Neuronal stem cell (in vitro differentiated cells): ENCODE data around the gene PTPRG.

ENCODE experiments used
- DNase-seq: peaks from one replicate; pipeline ENCODE4 v3.0.0-alpha.2; 2013; ENCODE audit warnings: low spot score
- H2AFZ ChIP-seq: one replicate; pipeline ENCODE4 v1.6.1; 2013; ENCODE audit warnings: mild to moderate bottlenecking, low read length, inconsistent platforms
- H2AK5ac ChIP-seq: 2 replicates; pipeline ENCODE4 v1.6.1; 2013; ENCODE audit warnings: low read depth, mild to moderate bottlenecking, inconsistent platforms, low read length, moderate library complexity, mixed read lengths
- H2BK120ac ChIP-seq: 2 replicates; pipeline ENCODE4 v1.6.1; 2013; ENCODE audit warnings: low read depth, mild to moderate bottlenecking, inconsistent platforms, low read length, moderate library complexity, mixed read lengths
- H2BK12ac ChIP-seq: one replicate; pipeline ENCODE4 v1.6.1; 2013; ENCODE audit warnings: low read length, inconsistent platforms
- H2BK15ac ChIP-seq: 2 replicates; pipeline ENCODE4 v1.6.1; 2013; ENCODE audit warnings: mild to moderate bottlenecking, low read length, inconsistent platforms, mixed read lengths
- H2BK5ac ChIP-seq: one replicate; pipeline ENCODE4 v1.6.1; 2013; ENCODE audit warnings: inconsistent platforms, mild to moderate bottlenecking, low read length, moderate library complexity
- H3K14ac ChIP-seq: one replicate; pipeline ENCODE4 v1.6.1; 2013; ENCODE audit warnings: low read length, inconsistent platforms
- H3K18ac ChIP-seq: 2 replicates; pipeline ENCODE4 v1.6.1; 2013; ENCODE audit warnings: low read length, inconsistent platforms
- H3K23ac ChIP-seq: 2 replicates; pipeline ENCODE4 v1.6.1; 2013; ENCODE audit warnings: low read depth, mild to moderate bottlenecking, mixed read lengths, low read length, inconsistent platforms; ENCODE audit not compliant: poor library complexity
- H3K27ac ChIP-seq: replicated peaks from 3 replicates; pipeline ENCODE4 v1.5.1; 2013; ENCODE audit warnings: low read length, inconsistent platforms
- H3K27me3 ChIP-seq, 3 experiments: 2 replicates each; pipeline ENCODE4 v1.6.1; 2013; ENCODE audit warnings: low read length in 3 of 3, mild to moderate bottlenecking in 2 of 3, inconsistent platforms in 1 of 3, low read depth in 1 of 3, mixed read lengths in 1 of 3, moderate library complexity in 1 of 3; ENCODE audit not compliant: control insufficient read depth in 3 of 3, insufficient read depth in 3 of 3
- H3K36me3 ChIP-seq, 2 donors: replicated peaks in 1 of 2; 2 replicates each; pipeline ENCODE4 v1.6.1; 2013; ENCODE audit warnings: low read length in 2 of 2; ENCODE audit not compliant: control insufficient read depth in 2 of 2, insufficient read depth in 2 of 2
- H3K4ac ChIP-seq: 2 replicates; pipeline ENCODE4 v1.6.1; 2013; ENCODE audit warnings: inconsistent platforms, mild to moderate bottlenecking, low read length, moderate library complexity
- H3K4me1 ChIP-seq, 2 donors: 1 replicate in 1 of 2; 2 replicates in 1 of 2; pipeline ENCODE4 v1.6.1; 2013; ENCODE audit warnings: low read length in 2 of 2, low read depth in 1 of 2; ENCODE audit not compliant: control insufficient read depth in 2 of 2, insufficient read depth in 1 of 2
- H3K4me2 ChIP-seq: one replicate; pipeline ENCODE4 v1.6.1; 2013; ENCODE audit warnings: mild to moderate bottlenecking, low read length, inconsistent platforms; ENCODE audit not compliant: insufficient read depth, poor library complexity, severe bottlenecking
- H3K4me3 ChIP-seq, 2 donors: 2 replicates each; pipeline ENCODE4 v1.5.1; 2013; ENCODE audit warnings: low read length in 2 of 2, mild to moderate bottlenecking in 2 of 2, inconsistent platforms in 1 of 2, moderate library complexity in 1 of 2
- H3K79me1 ChIP-seq: one replicate; pipeline ENCODE4 v1.6.1; 2013; ENCODE audit warnings: low read depth, mild to moderate bottlenecking, inconsistent platforms, low read length, moderate library complexity
- H3K9ac ChIP-seq: one replicate; pipeline ENCODE4 v1.6.1; 2013; ENCODE audit warnings: mild to moderate bottlenecking, low read depth, low read length, inconsistent platforms; ENCODE audit not compliant: poor library complexity
- H3K9me3 ChIP-seq, 2 donors: replicated peaks in 1 of 2; 2 replicates each; pipeline versions ENCODE3 to v1.6.1; 2013; ENCODE audit warnings: low read length in 2 of 2, mild to moderate bottlenecking in 2 of 2, inconsistent platforms in 1 of 2, low read depth in 1 of 2, mixed read lengths in 1 of 2, moderate library complexity in 1 of 2; ENCODE audit not compliant: control insufficient read depth in 2 of 2, insufficient read depth in 1 of 2
- H4K8ac ChIP-seq: one replicate; pipeline ENCODE4 v1.6.1; 2013; ENCODE audit warnings: low read depth, mild to moderate bottlenecking, inconsistent platforms, low read length, moderate library complexity
- H4K91ac ChIP-seq: one replicate; pipeline ENCODE4 v1.6.1; 2013; ENCODE audit warnings: low read length, low read depth, mild to moderate bottlenecking, inconsistent platforms; ENCODE audit not compliant: poor library complexity
- WGBS, 2 donors: extraction: QIAGEN DNeasy Blood & Tissue Kit; methylation state at CpG; one replicate each; pipeline ENCODE4 v1.1.7; 2013; ENCODE audit warnings: missing lambda C conversion rate in 2 of 2, mixed read lengths in 1 of 2; ENCODE audit not compliant: insufficient read length in 2 of 2, insufficient replicate concordance in 1 of 2; ENCODE audit errors: extremely low coverage in 2 of 2; 5-methylcytosine and 5-hydroxymethylcytosine counted together

The PTPRG gene

DNA sequence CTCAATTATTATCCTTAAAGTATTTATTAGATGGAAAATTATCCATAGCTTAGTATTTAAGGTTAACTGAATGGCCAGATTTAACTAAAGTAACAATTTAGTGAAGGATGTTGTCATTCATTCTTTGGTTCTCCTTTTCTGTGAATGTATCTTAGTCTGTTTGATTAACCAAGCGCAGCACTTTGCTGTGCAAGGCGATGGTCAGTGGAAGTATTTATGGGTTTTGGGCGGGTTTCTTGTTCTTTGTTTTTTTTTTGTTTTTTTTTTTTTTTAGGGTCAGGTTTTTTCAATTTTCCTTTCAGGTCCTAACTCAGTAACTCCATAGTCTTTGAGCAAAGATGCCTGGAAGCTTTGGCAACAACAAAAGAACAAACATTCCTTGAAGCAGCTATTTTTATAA is 328.8 kb downstream of the PTPRG start:
- WGBS, 2 donors, result no CpG with 5 or more reads among the region's 3 CpGs
- Histone ChIP-seq H3K9me3 (no peaks in the 10 kb centered on the region), H3K27me3 (no peaks in the 10 kb centered on the region), H2AFZ (no peak overlapping the region), H2BK15ac (no peak overlapping the region), H2BK12ac (no peak overlapping the region), H3K4ac (no peak overlapping the region), H2AK5ac (no peak overlapping the region), H3K4me2 (no peak overlapping the region), H3K4me1 (peaks cover 3 to 5% of the 10 kb centered on the region in 2 donors), H3K18ac (no peak overlapping the region), H3K79me1 (no peaks in the 10 kb centered on the region), H3K23ac (no peak overlapping the region), H4K8ac (no peak overlapping the region), H3K27ac (no peak overlapping the region), H4K91ac (no peak overlapping the region), H3K36me3 (no peaks in the 10 kb centered on the region), H2BK120ac (no peak overlapping the region), H3K9ac (no peak overlapping the region), H3K14ac (no peak overlapping the region), H3K4me3 (no peak overlapping the region), H2BK5ac (no peak overlapping the region)
- DNase-seq, result no peak

DNA sequence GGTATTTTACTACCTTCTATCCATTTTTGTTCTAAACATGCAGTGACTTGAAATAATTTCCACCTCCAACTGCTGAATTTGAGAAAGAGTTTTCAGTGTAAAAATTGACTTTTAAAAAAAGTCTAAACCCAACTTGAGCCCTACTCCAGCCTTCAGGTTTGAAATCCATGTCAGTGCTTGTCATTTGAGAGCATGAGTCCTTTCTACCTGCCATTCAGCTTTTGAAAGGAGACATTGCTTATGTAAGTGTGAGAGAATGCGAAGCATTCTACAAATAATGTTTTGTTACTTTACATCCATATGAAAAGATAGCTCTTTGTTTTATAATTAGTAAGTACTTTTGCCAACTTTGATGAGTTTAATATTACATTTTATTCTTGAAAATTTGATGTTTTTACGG is 329.2 kb downstream of the PTPRG start:
- Histone ChIP-seq H3K4me3 (no peak overlapping the region), H4K91ac (no peak overlapping the region), H2BK120ac (no peak overlapping the region), H2BK5ac (no peak overlapping the region), H3K36me3 (no peaks in the 10 kb centered on the region), H2BK12ac (no peak overlapping the region), H3K18ac (no peak overlapping the region), H2BK15ac (no peak overlapping the region), H3K27me3 (no peaks in the 10 kb centered on the region), H3K9ac (no peak overlapping the region), H3K4ac (no peak overlapping the region), H3K4me1 (peaks cover 3 to 5% of the 10 kb centered on the region in 2 donors), H3K79me1 (no peaks in the 10 kb centered on the region), H3K9me3 (no peaks in the 10 kb centered on the region), H3K4me2 (no peak overlapping the region), H2AFZ (no peak overlapping the region), H3K27ac (no peak overlapping the region), H3K14ac (no peak overlapping the region), H4K8ac (no peak overlapping the region), H2AK5ac (no peak overlapping the region), H3K23ac (no peak overlapping the region)
- no peak for DNase-seq
- WGBS, 2 donors, result no CpG with 5 or more reads among the region's 2 CpGs

DNA sequence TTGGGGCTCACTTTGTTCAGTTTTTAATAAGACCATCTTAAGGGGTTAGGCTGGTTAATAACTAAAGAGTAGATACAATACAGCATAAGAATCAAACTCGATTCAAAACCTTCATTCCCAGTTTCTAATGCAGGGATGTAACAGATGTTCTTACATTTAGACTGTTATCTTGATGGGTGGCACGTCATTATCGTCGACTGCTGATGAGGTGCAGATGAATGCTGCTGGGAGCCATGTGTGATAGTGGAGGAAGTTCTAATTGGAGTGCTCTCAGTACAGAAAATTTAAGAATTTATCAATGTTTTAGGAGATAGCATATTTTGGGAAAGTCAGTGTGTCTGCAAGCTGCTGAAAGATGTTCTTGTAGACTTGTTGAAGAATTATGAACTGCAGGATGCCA is 331.5 kb downstream of the PTPRG start:
- Histone ChIP-seq H2AFZ (no peak overlapping the region), H3K4me2 (no peak overlapping the region), H3K23ac (no peak overlapping the region), H3K14ac (no peak overlapping the region), H2BK120ac (no peak overlapping the region), H3K36me3 (no peaks in the 10 kb centered on the region), H4K91ac (no peak overlapping the region), H4K8ac (no peak overlapping the region), H3K4me1 (peaks cover 3 to 5% of the 10 kb centered on the region in 2 donors), H3K9ac (no peak overlapping the region), H3K79me1 (no peaks in the 10 kb centered on the region), H2BK15ac (no peak overlapping the region), H3K27me3 (no peaks in the 10 kb centered on the region), H3K4ac (no peak overlapping the region), H2AK5ac (no peak overlapping the region), H3K18ac (no peak overlapping the region), H3K27ac (no peak overlapping the region), H3K9me3 (no peaks in the 10 kb centered on the region), H2BK12ac (no peak overlapping the region), H3K4me3 (no peak overlapping the region), H2BK5ac (no peak overlapping the region)
- WGBS, 2 donors, result no CpG with 5 or more reads among the region's 4 CpGs
- no peak for DNase-seq

DNA sequence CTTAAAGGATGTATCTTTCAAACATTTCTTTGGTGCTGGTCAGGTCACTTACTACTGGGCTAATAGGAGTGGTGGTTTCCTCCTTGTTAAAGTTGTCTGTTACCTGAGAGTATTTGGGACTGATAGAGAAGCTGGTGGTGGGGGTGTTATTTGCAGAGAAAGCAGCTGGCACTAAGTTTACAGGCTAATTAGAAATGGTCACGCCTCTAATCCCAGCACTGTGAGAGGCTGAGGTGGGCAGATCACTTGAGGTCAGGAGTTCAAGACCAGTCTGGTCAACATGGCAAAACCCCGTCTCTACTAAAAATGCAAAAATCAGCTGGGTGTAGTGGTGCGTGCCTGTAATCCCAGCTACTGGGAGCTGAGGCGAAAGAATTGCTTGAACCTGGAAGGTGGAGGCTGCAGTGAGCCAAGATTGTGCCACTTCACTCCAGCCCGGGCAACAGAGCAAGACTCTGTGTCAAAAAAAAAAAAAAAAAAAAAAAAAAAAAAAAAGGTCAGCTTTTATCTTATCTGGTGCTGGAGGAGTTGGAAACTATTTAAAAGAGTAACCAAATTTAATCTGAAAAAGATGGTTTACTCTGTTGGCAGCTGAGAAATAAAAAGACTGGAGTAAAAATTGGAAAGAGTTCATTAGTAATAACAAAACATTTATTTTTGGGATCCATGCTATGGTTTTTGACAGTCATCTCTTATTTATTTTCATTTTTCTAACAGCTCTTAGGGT is 332.6 kb downstream of the PTPRG start:
- H3K18ac ChIP-seq, result no peak overlapping the region
- no peak overlapping the region for H2AFZ ChIP-seq
- no peak overlapping the region for H3K14ac ChIP-seq
- H2AK5ac ChIP-seq, result no peak overlapping the region
- no peak overlapping the region for H3K9ac ChIP-seq
- H3K4me3 ChIP-seq, result no peak overlapping the region
- no peaks in the 10 kb centered on the region for H3K36me3 ChIP-seq
- DNase-seq, result no peak
- H3K9me3 ChIP-seq, result no peaks in the 10 kb centered on the region
- no peak overlapping the region for H2BK5ac ChIP-seq
- no peak overlapping the region for H4K8ac ChIP-seq
- H3K79me1 ChIP-seq, result no peaks in the 10 kb centered on the region
- H4K91ac ChIP-seq, result no peak overlapping the region
- H3K4me1 ChIP-seq, result peaks cover 3 to 5% of the 10 kb centered on the region in 2 donors
- no peak overlapping the region for H3K27ac ChIP-seq
- no peak overlapping the region for H2BK15ac ChIP-seq
- WGBS, 2 donors, result no CpG with 5 or more reads among the region's 5 CpGs
- no peak overlapping the region for H3K23ac ChIP-seq
- H3K27me3 ChIP-seq, result no peaks in the 10 kb centered on the region
- no peak overlapping the region for H3K4me2 ChIP-seq
- no peak overlapping the region for H3K4ac ChIP-seq
- no peak overlapping the region for H2BK120ac ChIP-seq
- no peak overlapping the region for H2BK12ac ChIP-seq
